ENCODE data around the gene PCDH1. TPM values are rescaled to one million over a fixed set of nuclear protein-coding genes. Genes with fewer than 3 reads are reported as not detected.

PCDH1 gene
- total and polyA plus RNA-seq, 7 donors = 8.6 to 47.2 (median 13.2) TPM

DNA sequence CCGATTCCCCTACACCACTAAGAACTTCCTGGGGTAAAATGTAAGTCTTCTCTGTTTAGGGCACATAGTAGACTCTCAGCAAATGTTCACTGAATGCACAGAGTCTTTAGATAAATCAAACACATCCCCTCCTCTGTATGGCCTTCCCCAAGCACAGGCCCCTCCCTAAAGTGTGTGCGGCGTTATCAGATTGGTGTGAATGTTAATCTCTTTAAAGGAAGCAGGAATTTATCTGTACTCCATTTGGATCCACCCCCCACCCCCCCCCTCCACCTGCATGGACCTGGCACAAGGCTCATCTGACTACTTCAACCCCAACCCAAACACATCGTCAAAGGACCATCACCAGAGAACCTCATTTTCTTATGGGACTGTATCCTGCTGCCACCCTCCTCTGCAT, 6.3 kb downstream of the PCDH1 start:
- intact Hi-C loops (cut with DNase I) = no loop called here
- peaks cover 0 to 16% (median 15%) of the 10 kb centered on the region in 4 donors for H3K4me1 ChIP-seq
- peaks cover 19 to 59% (median 31%) of the 10 kb centered on the region in 3 donors for H3K27me3 ChIP-seq
- H3K4me3 ChIP-seq = no peak overlapping the region
- no peak overlapping the region for H3K27ac ChIP-seq
- DNase-seq = no peak
- WGBS, 2 donors = 17 to 62% methylated on average over 4 of the region's 4 CpGs
- no peak for TF ChIP-seq EP300 (IDR thresholded peaks at IDR 0.05)
- no peak for TF ChIP-seq CTCF (IDR thresholded peaks at IDR 0.05)
- no peak for TF ChIP-seq POLR2AphosphoS5 (IDR thresholded peaks at IDR 0.05)
- no peak for TF ChIP-seq POLR2A (IDR thresholded peaks at IDR 0.05)
- H3K36me3 ChIP-seq = no peaks in the 10 kb centered on the region
- H3K9me3 ChIP-seq = no peaks in the 10 kb centered on the region

- intact Hi-C loops (cut with DNase I) = no loop called here
- 20 to 51% methylated on average over 4 of the region's 4 CpGs for WGBS, 2 donors
- TF ChIP-seq POLR2AphosphoS5 (IDR thresholded peaks at IDR 0.05) = no peak
- TF ChIP-seq EP300 (IDR thresholded peaks at IDR 0.05) = no peak
- no peak for TF ChIP-seq CTCF (IDR thresholded peaks at IDR 0.05)
- no peak for TF ChIP-seq POLR2A (IDR thresholded peaks at IDR 0.05)
These were observed 7.3 kb downstream of the PCDH1 start for GRCh38 chr5:141870871-141871270.

GRCh38 chr5:141870228-141870627, 8.0 kb downstream of the PCDH1 start:
- peak; percentile 43 for DNase-seq
- Histone ChIP-seq H3K4me1 (peaks cover 0 to 3% (median 0%) of the 10 kb centered on the region in 4 donors), H3K9me3 (no peaks in the 10 kb centered on the region), H3K4me3 (no peak overlapping the region), H3K36me3 (no peaks in the 10 kb centered on the region), H3K27me3 (peaks cover 3 to 43% (median 15%) of the 10 kb centered on the region in 3 donors), H3K27ac (peak overlapping the region in 3 of 4 donors; percentile 12 to 31 (median 14))
- TF ChIP-seq POLR2A (IDR thresholded peaks at IDR 0.05) (no peak), EP300 (IDR thresholded peaks at IDR 0.05) (no peak), POLR2AphosphoS5 (IDR thresholded peaks at IDR 0.05) (no peak), CTCF (IDR thresholded peaks at IDR 0.05) (no peak)
- intact Hi-C loops (cut with DNase I) = no loop called here
- WGBS, 2 donors = 37 to 67% methylated on average over 5 of the region's 5 CpGs

More at GRCh38 chr5:141870871-141871270, 7.3 kb downstream of the PCDH1 start:
- Histone ChIP-seq H3K4me3 (no peak overlapping the region), H3K27me3 (peaks cover 10 to 49% (median 21%) of the 10 kb centered on the region in 3 donors), H3K9me3 (no peaks in the 10 kb centered on the region), H3K36me3 (no peaks in the 10 kb centered on the region), H3K27ac (peak overlapping the region in 2 of 4 donors; percentile 14 to 31), H3K4me1 (peaks cover 0 to 6% (median 5%) of the 10 kb centered on the region in 4 donors)
- DNase-seq = peak; percentile 36

DNA sequence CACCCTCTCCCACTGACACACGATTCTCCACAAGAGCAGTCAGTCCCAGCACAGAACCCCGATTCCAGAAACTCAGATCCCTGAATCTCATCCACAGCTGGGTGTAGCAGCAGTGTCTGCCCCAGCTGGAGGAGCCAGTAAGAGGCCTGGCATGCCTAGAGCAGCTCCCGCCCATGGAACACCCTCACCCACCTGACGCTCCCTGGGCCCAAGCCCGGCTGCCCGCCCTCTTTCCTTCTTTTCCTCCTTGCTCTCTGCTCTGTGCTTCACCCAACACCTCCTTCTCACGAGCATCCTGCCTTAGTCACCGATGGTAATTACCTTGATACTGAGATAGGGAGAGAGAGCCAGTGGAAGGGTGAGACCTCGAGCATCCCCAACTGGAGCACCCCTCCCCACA, 8.7 kb downstream of the PCDH1 start:
- Histone ChIP-seq H3K4me1 (peaks cover 0 to 3% (median 0%) of the 10 kb centered on the region in 4 donors), H3K4me3 (no peak overlapping the region), H3K27ac (no peak overlapping the region), H3K27me3 (peaks cover 0 to 36% (median 9%) of the 10 kb centered on the region in 3 donors), H3K9me3 (no peaks in the 10 kb centered on the region), H3K36me3 (no peaks in the 10 kb centered on the region)
- TF ChIP-seq POLR2AphosphoS5 (IDR thresholded peaks at IDR 0.05) (no peak), POLR2A (IDR thresholded peaks at IDR 0.05) (peak in 1 of 2 donors; percentile 7)
- intact Hi-C loops (cut with DNase I) = no loop called here
- WGBS, 2 donors = 19 to 59% methylated on average over 9 of the region's 9 CpGs
- no peak for DNase-seq

- peaks cover 0 to 31% (median 4%) of the 10 kb centered on the region in 3 donors for H3K27me3 ChIP-seq
- H3K27ac ChIP-seq = no peak overlapping the region
- 69 to 89% methylated on average over 14 of the region's 14 CpGs for WGBS, 2 donors
- TF ChIP-seq EP300 (IDR thresholded peaks at IDR 0.05) (no peak), POLR2A (IDR thresholded peaks at IDR 0.05) (no peak), POLR2AphosphoS5 (IDR thresholded peaks at IDR 0.05) (no peak), CTCF (IDR thresholded peaks at IDR 0.05) (no peak)
- H3K4me3 ChIP-seq = no peak overlapping the region
- peaks cover 0 to 3% (median 0%) of the 10 kb centered on the region in 4 donors for H3K4me1 ChIP-seq
- intact Hi-C loops (cut with DNase I) = no loop called here
- DNase-seq = no peak
- no peaks in the 10 kb centered on the region for H3K36me3 ChIP-seq
- no peaks in the 10 kb centered on the region for H3K9me3 ChIP-seq
These were observed 9.2 kb downstream of the PCDH1 start for GRCh38 chr5:141869040-141869439.
